HK-2 (cell line): ENCODE data around the gene TNRC18.
"Not testable (repeated sequence)": the region's sequence is repeated elsewhere in the genome, so short reads cannot be mapped to it uniquely, and the experiment has no call there.

Experiments
- DNase-seq: peaks from one replicate; pipeline ENCODE4 v3.0.0-alpha.2; 2018; ENCODE audit not compliant: unreplicated experiment

The TNRC18 gene

DNA sequence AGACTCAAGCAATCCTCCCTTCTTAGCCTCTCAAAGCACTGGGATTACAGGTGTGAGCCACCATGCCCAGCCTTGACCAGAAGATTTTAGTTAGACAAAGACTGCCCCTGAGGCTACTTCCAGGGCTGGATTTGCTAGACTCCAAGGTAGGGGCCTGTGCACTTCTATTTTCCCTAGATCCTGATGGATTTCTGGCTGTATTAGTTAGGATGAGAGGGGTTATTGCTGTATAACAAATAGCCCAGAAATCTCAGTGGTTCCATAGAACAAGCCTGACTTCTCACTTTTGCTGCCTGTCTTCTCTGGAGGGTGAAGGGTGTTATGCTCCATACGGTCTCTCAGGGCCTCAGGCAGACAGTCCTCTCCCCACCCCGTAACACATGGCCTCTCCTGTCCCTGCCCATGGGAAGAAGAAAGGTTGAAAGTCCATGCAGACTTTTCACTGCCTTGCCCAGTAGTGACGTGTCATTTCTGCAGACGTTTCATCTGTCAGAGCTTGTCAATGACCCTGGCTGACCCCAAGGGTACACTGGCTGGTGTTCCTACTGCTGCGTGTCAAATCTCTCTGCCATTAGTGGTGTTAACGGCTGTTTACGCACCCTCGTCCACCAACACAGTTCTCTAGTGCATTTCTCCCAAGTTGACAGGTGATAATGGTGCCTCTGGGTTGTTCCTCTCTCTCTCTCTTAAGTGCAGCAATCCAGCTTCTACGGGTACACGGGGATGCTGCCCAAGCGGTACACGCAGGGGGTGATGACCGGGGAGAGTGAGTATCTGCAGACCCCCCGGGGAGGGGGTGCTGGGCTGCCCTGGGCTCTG lies 129.3 kb downstream of the TNRC18 start:
- no peak for DNase-seq

DNA sequence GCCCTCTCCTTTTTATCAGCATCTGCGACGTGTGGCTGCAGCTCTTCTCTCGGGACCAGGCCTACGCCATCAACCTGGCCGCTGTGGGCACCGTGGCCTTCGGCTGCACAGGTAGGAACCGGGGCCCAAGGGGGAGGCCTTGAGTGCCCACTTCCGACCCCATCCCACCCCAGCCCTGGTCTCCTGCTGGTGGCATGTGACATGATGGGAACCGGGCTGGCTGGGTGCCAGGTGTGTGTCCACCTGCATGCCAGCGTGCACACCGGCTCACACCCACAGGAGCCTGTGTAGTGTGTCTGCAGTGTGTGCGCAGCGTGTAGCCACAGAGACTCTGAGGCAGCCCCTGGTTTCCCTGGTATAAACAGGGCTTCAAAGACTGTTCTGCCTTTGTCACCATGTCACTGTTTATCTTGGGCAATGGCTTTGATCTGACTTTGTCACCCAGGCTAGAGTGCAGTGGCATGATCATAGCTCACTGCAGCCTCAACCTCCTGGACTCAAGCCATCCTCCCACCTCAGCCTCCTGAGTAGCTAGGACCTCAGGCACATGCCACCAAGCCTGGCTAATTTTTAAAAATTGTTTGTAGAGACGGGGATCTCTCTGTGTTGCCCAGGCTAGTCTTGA lies 131.8 kb downstream of the TNRC18 start:
- not testable (repeated sequence) for DNase-seq

DNA sequence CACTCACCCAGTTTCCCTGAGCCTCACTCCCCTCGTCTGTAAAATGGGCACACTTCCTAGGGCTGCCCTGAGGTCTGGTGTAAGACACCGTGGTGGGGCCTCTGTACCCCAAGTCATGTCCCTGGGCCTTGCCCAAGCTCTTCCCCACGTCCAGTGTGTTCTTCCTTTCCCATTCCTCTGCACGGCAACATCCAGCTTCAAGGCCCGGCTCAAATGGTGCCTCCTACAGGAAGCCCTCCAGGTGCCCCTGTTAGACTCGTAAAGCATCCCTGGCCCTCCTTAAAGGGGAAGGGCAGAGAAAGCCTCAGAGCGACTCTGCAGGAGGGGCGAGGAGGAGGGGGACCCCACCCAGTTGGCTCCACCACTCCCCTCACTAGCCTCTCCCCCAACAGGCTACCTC lies 132.3 kb downstream of the TNRC18 start:
- DNase-seq, result no peak

DNA sequence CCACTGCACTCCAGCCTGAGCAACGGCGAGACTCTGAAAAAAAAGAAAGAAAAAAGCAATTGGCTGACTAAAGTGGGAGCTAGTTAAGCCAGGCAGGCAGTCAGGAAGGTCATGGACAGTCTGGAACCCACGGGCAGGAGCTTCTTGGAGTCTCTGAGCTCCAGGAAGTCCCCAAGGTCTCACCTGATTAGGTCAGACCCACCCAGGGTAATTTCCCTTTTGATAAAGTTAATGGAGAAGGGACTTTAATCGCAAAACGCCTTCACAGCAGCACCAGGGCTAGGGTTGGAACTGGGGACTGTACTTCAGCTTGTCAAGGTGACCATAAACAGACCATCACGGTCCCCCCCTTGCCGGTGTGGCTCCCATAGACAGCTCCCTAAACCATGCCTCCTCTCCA lies 134.3 kb downstream of the TNRC18 start:
- DNase-seq, result no peak

DNA sequence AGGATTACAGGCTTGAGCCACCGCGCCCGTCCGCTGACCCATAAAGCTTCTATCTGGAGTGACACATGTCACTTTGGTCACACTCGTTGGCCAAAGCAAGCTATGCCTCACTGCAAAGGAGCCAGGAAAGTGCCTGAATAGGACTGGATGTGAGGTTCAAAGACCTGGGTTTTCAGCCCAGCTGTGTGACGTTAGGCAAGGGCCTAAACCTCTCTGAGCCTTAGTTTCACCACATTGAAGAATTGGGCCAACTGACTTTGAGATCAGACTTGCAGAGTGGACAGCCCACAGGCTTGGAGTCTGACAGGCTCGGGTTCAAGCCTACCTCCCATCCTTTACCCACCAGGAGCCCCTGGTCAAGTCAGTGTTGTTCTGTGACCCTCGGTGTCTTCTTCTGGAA lies 135.1 kb downstream of the TNRC18 start:
- not testable (repeated sequence) for DNase-seq

DNA sequence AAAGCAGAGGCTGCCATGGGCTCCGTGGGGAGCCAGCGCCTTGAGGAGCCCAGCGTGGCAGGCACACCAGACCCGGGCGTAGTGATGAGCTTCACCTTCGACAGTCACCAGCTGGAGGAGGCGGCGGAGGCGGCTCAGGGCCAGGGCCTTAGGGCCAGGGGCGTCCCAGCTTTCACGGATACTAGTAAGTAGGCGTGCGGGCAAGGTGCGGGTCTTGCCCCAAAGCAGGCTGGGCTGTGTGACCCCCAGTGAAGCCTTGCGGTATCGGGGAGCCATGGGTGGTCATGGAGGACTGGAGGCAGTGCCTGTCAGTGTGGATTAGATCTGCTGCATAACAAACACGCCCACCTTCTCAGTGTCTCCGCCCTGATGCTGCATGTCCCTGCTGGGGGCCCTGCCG lies 135.8 kb downstream of the TNRC18 start:
- DNase-seq, result no peak

DNA sequence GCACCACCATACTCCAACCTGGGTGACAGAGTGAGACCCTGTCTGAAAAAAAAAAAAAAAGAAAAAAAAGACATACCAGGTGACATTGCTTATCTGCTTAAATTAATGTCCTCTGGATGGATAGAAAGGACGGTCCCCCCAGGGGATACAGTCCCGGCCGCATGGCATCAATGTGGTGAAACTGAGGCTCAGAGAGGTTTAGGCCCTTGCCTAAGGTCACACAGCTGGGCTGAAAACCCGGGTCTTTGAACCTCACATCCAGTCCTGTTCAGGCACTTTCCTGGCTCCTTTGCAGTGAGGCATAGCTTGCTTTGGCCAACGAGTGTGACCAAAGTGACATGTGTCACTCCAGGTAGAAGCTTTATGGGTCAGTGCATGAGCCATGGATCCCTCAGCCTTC lies 136.3 kb downstream of the TNRC18 start:
- DNase-seq, result not testable (repeated sequence)

DNA sequence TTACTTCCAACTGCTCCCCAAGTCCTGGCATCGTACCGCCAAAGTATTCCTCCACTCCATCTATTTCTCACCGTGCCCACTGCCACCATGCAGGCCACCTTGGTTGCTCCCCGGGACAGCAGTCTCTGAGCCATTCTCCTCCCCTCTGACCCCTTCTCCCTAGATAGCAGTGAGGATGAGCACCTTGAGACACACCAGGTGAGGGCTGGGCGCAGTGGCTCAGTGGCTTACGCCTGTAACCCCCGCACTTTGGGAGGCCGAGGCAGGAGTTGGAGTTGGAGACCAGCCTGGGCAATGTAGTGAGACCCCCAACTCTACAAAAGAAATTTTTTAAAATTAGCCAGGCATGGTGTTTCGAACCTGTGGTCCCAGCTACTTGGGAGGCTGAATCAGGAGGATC lies 136.7 kb downstream of the TNRC18 start:
- no peak for DNase-seq

DNA sequence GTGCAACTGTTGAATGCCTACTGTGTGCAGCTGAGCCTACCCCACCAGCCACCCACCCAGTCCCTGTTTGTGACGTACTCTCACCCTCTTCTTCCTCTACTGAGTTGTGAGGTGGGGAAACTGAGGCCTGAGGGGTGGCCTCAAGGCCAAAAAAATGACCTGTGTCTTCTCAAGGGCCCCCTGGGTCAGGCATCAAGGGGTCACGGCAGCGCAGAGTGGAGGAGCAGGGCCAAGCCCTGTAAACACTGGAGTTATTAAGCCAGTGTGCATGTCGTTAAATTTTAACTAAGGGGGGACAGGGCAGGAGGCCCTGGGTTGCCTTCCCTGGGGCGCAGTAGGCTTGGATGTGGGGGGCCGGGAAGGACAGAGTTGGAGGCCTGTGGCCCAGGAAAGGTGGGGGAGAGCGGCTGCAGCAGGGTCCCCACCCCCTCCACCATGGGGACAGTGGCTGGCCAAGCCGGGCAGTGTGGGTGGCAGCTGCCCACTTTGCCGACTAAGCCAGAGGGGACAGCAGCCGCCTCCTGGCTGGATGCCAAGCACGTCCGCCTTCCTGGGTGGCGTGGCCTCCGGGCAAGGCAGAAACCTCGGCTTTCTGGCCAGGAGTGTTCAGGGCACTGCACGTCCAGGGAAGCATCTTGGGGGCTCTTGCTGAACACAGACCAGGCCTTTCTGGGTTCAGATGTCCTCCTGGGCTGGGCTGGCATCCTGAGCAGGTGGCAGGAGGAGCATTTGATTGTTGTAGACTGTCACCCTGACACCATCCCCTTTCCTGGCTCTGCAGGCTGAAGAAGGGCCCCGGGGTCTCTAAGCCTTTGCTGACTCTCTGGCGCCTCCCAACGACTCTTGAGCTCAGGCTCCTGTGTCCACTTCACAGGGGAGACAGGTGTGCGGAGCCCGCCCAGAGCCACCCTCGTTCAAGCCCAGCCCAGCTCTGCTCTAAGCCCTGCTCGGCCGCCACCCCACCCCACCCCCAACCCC lies 139.0 kb downstream of the TNRC18 start:
- peak; percentile 63 for DNase-seq

DNA sequence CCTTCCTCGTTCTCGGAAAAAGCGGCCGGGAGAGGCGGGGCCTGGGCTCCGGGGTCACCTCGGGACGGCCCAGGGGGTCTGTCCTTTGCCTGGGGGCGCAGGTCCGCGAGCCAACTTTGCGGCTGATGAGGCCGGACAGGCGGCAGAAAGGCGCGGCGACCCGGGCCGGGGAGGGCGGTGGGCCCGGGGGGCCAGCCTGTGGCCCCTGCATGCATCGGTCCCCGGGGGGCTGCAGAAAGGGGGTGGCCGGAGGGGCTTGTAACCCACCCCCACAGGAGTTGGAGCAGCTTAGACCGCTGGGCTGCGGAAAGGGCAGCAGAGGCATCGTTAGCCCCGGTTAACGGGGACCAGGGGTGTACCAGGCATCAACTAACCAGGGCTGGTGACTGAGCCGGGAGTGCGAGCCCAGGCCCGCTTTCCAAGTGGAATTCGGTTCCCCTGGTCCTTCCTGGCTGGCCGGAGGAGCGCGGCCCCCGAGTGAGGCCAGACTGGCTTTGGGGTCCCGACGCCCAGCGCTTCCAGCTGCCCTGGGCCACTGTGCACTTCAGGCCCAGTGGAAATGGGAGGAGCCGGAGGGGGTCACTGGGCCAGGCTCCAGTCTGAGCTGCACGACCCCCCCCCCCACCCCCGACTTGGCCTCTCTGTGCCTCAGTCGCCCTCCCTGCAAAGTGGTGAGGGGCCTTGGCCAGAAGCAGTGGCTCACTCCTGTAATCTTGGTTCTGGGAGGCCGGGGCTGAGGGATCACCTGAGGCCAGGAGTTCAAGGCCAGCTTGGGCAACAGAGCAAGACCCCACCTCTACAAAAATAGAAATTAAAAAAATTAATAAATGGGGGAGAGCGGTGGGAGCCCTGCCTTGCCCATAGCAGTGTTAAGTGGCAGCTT lies 140.0 kb downstream of the TNRC18 start:
- peak; percentile 11 for DNase-seq

DNA sequence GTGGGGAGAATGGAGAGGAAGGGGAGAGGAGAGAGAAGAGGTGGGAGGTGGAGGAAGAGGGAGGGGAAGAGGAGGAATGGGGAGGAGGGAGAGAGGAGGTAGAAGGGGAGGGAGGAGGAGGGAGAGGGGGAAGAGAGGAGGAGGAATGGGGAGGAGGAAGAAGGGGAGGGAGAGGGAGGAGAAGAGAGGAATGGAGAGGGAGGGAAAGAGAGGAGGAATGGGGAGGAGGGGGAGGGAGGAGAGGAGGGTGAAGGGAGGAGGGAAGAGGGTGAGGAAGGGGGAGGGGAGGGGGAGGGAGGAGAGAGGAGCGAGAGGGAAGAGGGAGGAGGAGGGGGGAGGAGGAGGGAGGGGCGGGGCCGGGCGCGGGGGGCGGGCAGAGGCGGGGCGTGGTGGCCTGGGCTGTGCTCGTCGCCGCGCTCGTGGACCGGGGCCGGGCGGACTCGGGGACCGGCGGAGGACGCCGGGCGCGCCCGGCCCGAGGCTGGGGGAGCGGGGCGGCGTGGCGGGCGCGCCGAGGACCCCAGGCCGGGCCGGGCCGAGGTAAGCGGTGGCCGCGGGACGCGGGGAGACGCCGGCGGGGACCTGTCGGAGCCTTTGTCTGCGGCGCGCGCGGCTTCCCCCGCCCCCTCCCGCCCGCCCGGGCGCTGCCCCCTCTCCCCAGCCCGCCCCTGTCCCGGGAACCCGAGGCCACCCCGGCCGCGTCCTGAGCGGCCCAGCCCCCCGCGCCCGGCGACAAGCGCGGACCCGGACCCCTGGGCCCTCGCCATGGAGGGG lies 140.9 kb downstream of the TNRC18 start, which contains the start of gene SLC29A4:
TSS of gene SLC29A4 (plus strand) at position 401 of the 774 bp plus-strand sequence. CDS start 4,874 bp downstream, outside the sequence.
- DNase-seq, result peak; percentile 47

DNA sequence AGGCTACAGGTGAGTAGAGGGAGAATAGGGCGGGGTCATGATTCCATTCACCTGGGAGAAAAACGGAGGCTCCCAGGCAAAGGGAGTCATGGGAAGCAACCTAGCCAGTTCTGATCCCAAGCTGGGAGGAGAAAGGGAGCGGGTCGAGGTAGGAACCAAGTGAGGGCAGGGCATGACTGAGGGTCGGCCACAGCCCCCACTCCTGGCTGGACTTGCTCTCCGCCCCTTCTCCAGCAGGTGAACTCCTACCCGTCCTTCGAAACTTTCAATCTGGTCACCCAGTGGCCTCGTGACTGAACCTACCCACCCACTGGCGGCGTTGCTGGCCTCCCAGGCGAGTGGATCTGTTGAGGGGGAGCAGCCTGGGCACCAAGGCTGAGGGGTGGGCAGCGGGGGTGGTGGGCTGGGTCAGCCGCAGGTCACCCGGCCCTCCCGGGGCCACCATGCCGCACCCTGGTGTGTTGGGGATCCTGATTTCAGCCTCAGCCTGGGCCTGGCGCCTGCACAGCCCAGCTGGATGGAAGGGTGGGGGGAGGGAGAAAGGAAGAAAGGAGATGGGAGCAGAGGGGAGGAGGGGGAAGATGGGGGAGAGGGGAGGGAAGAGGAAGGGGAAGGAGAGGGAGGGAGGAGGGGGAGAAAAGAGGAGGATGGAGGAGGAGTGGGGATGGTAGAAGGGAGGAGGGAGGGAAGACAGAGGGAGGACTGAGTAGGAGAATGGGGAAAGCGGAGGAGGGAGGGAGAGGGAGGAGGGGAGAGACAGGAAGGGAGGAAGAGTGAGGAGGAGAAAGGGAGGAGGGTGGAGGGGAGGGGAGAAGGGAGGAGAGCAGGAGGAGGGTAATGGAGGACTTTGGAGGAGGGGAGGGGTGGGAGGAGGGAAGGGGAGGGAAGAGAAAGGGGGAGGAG lies 141.8 kb downstream of the TNRC18 start:
- DNase-seq, result not testable (repeated sequence)

DNA sequence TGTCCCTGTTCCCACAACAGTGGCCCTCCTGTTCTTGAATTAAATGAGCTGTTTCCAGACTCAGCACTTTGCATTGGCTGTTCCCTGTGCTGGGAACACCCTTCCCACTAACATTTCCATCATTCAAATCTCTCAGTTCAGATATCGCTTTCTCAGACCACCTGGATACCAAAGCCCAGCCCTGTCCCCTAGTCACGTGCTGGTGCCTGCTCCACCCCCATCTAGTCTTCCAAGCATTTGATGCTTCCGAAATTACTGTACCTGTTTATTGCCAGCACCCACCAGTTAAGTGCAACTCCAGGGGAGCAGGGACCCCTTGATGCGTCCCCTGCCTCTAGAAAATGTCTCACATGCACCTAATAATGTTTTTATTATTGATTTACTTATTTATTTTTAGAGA lies 143.9 kb downstream of the TNRC18 start:
- DNase-seq, result no peak

DNA sequence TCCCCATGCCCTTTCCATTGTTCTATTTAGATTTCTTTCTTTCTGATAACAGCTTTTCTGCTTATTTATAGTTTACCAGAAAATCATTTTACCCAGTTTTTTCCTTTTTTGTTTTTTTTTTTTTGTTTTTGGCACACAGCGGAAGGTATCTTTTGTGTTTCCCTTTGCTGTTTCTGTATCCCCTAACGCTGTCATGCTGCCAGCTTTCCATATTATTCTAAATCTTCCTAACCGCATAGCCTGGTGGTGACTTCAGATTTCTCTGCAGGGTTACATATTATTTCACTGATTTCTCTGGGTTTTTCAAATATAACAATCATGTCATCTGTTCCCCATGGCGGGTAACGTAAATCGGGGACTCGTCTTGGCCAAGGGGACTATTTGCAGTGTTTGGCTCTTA lies 144.9 kb downstream of the TNRC18 start:
- DNase-seq, result no peak

DNA sequence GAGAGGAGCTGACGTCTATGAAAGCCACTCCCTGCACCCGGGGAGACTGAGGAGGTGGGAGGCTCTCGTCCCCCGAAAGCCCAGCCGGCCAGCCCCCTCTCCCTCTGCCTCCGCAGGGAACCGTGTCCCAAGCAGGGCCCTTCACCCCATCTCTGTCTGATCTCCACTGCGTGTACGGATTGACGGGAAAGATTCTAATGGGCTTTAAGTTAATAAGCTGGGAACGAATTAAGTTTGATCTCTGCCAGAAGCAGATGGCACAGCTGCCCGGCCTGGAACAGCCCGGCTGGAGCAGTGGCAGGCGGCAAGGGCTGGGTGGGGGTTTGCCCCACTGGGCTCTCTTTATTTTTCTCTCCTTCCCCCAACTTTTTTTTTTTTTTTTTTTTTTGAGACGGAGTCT lies 147.0 kb downstream of the TNRC18 start:
- DNase-seq, result no peak

DNA sequence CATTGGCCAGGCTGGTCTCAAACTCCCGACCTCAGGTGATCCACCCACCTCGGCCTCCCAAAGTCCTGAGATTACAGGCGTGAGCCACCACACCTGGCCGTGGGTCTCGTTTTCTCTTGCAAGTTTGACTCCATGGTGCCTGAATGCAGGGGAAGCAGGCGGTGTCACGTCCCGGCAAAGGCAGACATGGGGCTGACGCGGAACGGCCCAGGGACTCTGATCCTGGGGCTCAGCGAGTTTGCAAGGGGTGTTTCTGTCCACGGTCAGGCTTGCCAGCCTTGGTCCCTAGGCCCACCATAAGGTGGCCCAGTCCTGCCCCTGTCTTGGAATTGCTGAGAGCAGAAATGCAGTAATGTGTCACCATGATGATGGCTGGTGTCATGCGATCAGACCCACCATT lies 147.5 kb downstream of the TNRC18 start:
- not testable (repeated sequence) for DNase-seq

DNA sequence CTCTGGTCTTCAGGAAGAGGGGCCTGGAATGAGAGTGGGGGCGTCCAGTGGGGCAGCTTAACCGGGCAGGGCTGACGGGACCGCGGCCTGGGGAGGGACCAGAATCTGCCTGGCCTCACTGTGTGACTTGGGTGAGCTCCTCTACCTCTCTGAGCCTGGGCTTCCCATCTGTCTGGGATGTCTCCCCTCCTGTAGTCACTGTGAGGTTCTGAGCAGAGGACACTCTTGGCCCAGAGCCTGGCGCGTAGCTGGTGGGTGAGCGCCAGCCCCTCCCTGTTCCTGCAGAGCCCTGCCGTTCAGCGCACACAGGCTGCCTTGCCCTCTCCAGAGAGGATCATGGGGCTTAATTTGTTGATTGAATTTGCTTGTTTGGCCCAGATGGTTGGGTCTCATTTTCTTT lies 148.1 kb downstream of the TNRC18 start:
- not testable (repeated sequence) for DNase-seq

DNA sequence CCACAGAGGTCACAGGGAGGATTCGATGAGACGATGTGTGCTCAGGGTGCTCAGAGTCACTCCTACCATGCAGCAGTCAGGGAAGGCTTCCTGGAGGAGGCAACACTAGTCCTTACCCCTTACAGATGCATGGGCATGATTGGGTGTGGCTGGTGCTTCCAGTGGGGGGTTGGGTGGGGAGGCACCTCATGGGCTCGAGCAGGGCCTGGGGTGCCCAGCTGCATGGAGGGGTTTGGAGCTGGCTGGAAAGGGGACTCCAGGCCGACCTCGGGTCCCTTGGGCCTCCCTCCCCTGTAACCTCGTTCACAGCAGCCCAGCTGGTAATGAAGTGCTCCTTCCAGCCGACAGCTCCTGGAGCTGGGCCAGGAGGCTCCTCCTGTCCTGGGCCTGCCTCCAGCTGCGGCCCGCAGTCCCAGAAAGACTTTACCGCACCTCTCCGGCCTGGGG lies 148.6 kb downstream of the TNRC18 start:
- DNase-seq, result not testable (repeated sequence)

DNA sequence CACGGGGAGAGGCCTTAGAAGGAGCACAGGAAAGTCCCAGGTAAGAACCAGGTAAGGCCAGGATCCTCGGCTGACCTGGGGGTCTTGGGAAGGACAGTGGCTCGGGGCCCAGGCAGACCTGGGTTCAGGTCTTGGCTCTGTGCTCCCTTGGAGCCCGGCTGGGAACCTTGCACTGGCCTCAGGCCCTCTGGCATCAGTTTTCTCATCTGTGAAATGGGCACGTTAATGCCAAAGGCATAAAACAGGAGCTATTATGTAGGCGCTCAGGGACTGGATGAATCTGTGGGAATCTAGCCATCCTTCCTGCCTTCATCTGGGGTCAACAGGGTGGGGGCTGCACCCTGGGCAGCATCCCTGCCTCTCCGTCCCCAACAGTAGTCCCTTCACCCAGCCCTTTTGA lies 149.2 kb downstream of the TNRC18 start:
- no peak for DNase-seq
